HEK293 (cell line): ENCODE data around the gene PDE8B.

ENCODE experiments used
- CTCF ChIA-PET: fragments of 350-600 bp; formaldehyde crosslinking; extraction: SDS; loops from one replicate; lab custom pipeline; 2021; ENCODE audit warnings: antibody characterized with exemption; lab: Yijun Ruan, JAX
- POLR2A ChIA-PET: fragments of 300-600 bp; formaldehyde crosslinking; extraction: SDS; loops from one replicate; lab custom pipeline; 2020; ENCODE audit warnings: antibody characterized with exemption, inconsistent platforms; lab: Yijun Ruan, JAX
- H3K27ac ChIP-seq: fragments of 200-500 bp; sonication (Bioruptor generic); 2 replicates; pipeline ENCODE4 v1.5.1; 2014; ENCODE audit warnings: low read depth, low read length, control low read depth, inconsistent platforms; ENCODE audit errors: extremely low read depth
- H3K36me3 ChIP-seq, 2 experiments: fragments of 200-500 bp in 1 of 2; sonication (Bioruptor generic) in 1 of 2; 1 replicate in 1 of 2; 2 replicates in 1 of 2; pipeline ENCODE4 v1.5.1; 2014 to 2017; ENCODE audit warnings: inconsistent platforms in 2 of 2, low read length in 2 of 2; ENCODE audit not compliant: control insufficient read depth in 2 of 2, insufficient read depth in 1 of 2
- H3K4me1 ChIP-seq: fragments of 200-500 bp; sonication (Bioruptor generic); 2 replicates; pipeline ENCODE4 v1.5.1; 2014; ENCODE audit warnings: mild to moderate bottlenecking, low read length, inconsistent platforms; ENCODE audit not compliant: control insufficient read depth, insufficient read depth
- H3K4me3 ChIP-seq: 2 replicates; pipeline ENCODE4 v1.5.1; 2011; ENCODE audit warnings: low read depth, mild to moderate bottlenecking, control low read depth, low read length, moderate library complexity
- H3K9me3 ChIP-seq: fragments of 200-500 bp; sonication (Bioruptor generic); 2 replicates; pipeline ENCODE4 v1.5.1; 2014; ENCODE audit warnings: low read depth, low read length, inconsistent platforms; ENCODE audit not compliant: control insufficient read depth, insufficient read depth
- FEZF1 ChIP-seq: fragments of 450-650 bp; formaldehyde crosslinking; IDR thresholded peaks from 2 replicates; pipeline ENCODE4 v1.5.1; 2016; ENCODE audit warnings: missing biosample characterization, missing genetic modification characterization
- GFI1B ChIP-seq: fragments of 450-650 bp; formaldehyde crosslinking; IDR thresholded peaks from 2 replicates; pipeline ENCODE4 v1.5.1; 2016; ENCODE audit warnings: missing biosample characterization, missing genetic modification characterization
- GLI2 ChIP-seq: fragments of 450-650 bp; formaldehyde crosslinking; IDR thresholded peaks from 2 replicates; pipeline ENCODE4; 2017; ENCODE audit warnings: missing biosample characterization, missing genetic modification characterization, low read depth, borderline replicate concordance
- GLI4 ChIP-seq: fragments of 450-650 bp; formaldehyde crosslinking; IDR thresholded peaks from 2 replicates; pipeline ENCODE4 v1.5.1; 2016; ENCODE audit warnings: missing biosample characterization, missing genetic modification characterization
- KLF17 ChIP-seq: fragments of 450-650 bp; formaldehyde crosslinking; IDR thresholded peaks from 2 replicates; pipeline ENCODE4 v1.5.1; 2016; ENCODE audit warnings: missing biosample characterization, missing genetic modification characterization
- OVOL3 ChIP-seq: fragments of 450-650 bp; formaldehyde crosslinking; IDR thresholded peaks from 2 replicates; pipeline ENCODE4 v1.5.1; 2016; ENCODE audit warnings: missing biosample characterization, missing genetic modification characterization
- PRDM1 ChIP-seq: fragments of 450-650 bp; formaldehyde crosslinking; IDR thresholded peaks from 2 replicates; pipeline ENCODE4; 2016; ENCODE audit warnings: missing biosample characterization, missing genetic modification characterization
- ZNF133 ChIP-seq: fragments of 450-650 bp; formaldehyde crosslinking; IDR thresholded peaks from 2 replicates; pipeline ENCODE4 v1.5.1; 2016; ENCODE audit warnings: missing biosample characterization, missing genetic modification characterization
- ZNF157 ChIP-seq: fragments of 450-650 bp; formaldehyde crosslinking; IDR thresholded peaks from 2 replicates; pipeline ENCODE4 v1.5.1; 2016; ENCODE audit warnings: missing biosample characterization, missing genetic modification characterization
- ZNF214 ChIP-seq: fragments of 450-650 bp; formaldehyde crosslinking; IDR thresholded peaks from 2 replicates; pipeline ENCODE4 v1.5.1; 2017; ENCODE audit warnings: missing biosample characterization, mild to moderate bottlenecking, missing genetic modification characterization, borderline replicate concordance
- ZNF26 ChIP-seq: fragments of 450-650 bp; formaldehyde crosslinking; IDR thresholded peaks from 2 replicates; pipeline ENCODE4 v1.5.1; 2016; ENCODE audit warnings: missing biosample characterization, missing genetic modification characterization
- ZNF354C ChIP-seq: fragments of 450-650 bp; formaldehyde crosslinking; IDR thresholded peaks from 2 replicates; pipeline ENCODE4 v1.5.1; 2016; ENCODE audit warnings: missing biosample characterization, missing genetic modification characterization, low read depth, borderline replicate concordance
- ZNF366 ChIP-seq: fragments of 450-650 bp; formaldehyde crosslinking; conservative IDR thresholded peaks from 2 replicates; pipeline ENCODE4 v1.5.1; 2016; ENCODE audit warnings: missing biosample characterization, missing genetic modification characterization
- ZNF654 ChIP-seq: fragments of 450-650 bp; formaldehyde crosslinking; IDR thresholded peaks from 2 replicates; pipeline ENCODE4 v1.5.1; 2016; ENCODE audit warnings: low read depth, missing biosample characterization, missing genetic modification characterization
- ZNF701 ChIP-seq: fragments of 450-650 bp; formaldehyde crosslinking; IDR thresholded peaks from 2 replicates; pipeline ENCODE4 v1.5.1; 2016; ENCODE audit warnings: missing biosample characterization, missing genetic modification characterization
- ZNF768 ChIP-seq: fragments of 450-650 bp; formaldehyde crosslinking; IDR thresholded peaks from 2 replicates; pipeline ENCODE4 v1.5.1; 2018; ENCODE audit warnings: missing biosample characterization, mild to moderate bottlenecking, missing genetic modification characterization
- TF ChIP-seq, protein P1 (sequence below): fragments of 450-650 bp; formaldehyde crosslinking; IDR thresholded peaks from 2 replicates; pipeline ENCODE4 v1.5.1; 2016; ENCODE audit warnings: missing biosample characterization, missing genetic modification characterization
- TF ChIP-seq, protein P2 (sequence below): fragments of 450-650 bp; IDR thresholded peaks from 2 replicates; pipeline ENCODE4 v1.5.1; 2018; ENCODE audit warnings: missing biosample characterization, mild to moderate bottlenecking, missing genetic modification characterization
- TF ChIP-seq, protein P3 (sequence below): fragments of 450-650 bp; formaldehyde crosslinking; IDR thresholded peaks from 2 replicates; pipeline ENCODE4 v1.5.1; 2016; ENCODE audit warnings: missing biosample characterization, missing genetic modification characterization, borderline replicate concordance

PDE8B gene

GRCh38 chr5:77390795-77391194, 180.3 kb downstream of the PDE8B start:
- ChIA-PET POLR2A (no interaction called here), CTCF (interaction anchor here (0.7 kb wide), 2 partner anchors 247 to 261 kb away, joined by 3 read pairs; no protein-coding TSS in a partner anchor)
- H3K36me3 ChIP-seq = no peaks in the 10 kb centered on the region
- TF ChIP-seq GLI2 (tag by site-specific recombination) (no peak), PRDM1 (tag by site-specific recombination) (no peak), ZNF654 (tag by site-specific recombination) (no peak), OVOL3 (tag by site-specific recombination) (no peak), ZNF26 (tag by site-specific recombination) (no peak), FEZF1 (no peak), GLI4 (tag by site-specific recombination) (no peak), ZNF214 (no peak), ZNF133 (no peak), GFI1B (tag by site-specific recombination) (no peak), KLF17 (no peak), ZNF701 (tag by site-specific recombination) (no peak), ZNF768 (tag by site-specific recombination) (no peak), ZNF157 (no peak), ZNF354C (no peak), ZNF366 (tag by site-specific recombination) (no peak)
- TF ChIP-seq, protein P1, sequence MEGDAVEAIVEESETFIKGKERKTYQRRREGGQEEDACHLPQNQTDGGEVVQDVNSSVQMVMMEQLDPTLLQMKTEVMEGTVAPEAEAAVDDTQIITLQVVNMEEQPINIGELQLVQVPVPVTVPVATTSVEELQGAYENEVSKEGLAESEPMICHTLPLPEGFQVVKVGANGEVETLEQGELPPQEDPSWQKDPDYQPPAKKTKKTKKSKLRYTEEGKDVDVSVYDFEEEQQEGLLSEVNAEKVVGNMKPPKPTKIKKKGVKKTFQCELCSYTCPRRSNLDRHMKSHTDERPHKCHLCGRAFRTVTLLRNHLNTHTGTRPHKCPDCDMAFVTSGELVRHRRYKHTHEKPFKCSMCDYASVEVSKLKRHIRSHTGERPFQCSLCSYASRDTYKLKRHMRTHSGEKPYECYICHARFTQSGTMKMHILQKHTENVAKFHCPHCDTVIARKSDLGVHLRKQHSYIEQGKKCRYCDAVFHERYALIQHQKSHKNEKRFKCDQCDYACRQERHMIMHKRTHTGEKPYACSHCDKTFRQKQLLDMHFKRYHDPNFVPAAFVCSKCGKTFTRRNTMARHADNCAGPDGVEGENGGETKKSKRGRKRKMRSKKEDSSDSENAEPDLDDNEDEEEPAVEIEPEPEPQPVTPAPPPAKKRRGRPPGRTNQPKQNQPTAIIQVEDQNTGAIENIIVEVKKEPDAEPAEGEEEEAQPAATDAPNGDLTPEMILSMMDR = no peak
- TF ChIP-seq, protein P2, sequence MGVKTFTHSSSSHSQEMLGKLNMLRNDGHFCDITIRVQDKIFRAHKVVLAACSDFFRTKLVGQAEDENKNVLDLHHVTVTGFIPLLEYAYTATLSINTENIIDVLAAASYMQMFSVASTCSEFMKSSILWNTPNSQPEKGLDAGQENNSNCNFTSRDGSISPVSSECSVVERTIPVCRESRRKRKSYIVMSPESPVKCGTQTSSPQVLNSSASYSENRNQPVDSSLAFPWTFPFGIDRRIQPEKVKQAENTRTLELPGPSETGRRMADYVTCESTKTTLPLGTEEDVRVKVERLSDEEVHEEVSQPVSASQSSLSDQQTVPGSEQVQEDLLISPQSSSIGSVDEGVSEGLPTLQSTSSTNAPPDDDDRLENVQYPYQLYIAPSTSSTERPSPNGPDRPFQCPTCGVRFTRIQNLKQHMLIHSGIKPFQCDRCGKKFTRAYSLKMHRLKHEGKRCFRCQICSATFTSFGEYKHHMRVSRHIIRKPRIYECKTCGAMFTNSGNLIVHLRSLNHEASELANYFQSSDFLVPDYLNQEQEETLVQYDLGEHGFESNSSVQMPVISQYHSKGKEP (tag by site-specific recombination) = no peak
- TF ChIP-seq, protein P3, sequence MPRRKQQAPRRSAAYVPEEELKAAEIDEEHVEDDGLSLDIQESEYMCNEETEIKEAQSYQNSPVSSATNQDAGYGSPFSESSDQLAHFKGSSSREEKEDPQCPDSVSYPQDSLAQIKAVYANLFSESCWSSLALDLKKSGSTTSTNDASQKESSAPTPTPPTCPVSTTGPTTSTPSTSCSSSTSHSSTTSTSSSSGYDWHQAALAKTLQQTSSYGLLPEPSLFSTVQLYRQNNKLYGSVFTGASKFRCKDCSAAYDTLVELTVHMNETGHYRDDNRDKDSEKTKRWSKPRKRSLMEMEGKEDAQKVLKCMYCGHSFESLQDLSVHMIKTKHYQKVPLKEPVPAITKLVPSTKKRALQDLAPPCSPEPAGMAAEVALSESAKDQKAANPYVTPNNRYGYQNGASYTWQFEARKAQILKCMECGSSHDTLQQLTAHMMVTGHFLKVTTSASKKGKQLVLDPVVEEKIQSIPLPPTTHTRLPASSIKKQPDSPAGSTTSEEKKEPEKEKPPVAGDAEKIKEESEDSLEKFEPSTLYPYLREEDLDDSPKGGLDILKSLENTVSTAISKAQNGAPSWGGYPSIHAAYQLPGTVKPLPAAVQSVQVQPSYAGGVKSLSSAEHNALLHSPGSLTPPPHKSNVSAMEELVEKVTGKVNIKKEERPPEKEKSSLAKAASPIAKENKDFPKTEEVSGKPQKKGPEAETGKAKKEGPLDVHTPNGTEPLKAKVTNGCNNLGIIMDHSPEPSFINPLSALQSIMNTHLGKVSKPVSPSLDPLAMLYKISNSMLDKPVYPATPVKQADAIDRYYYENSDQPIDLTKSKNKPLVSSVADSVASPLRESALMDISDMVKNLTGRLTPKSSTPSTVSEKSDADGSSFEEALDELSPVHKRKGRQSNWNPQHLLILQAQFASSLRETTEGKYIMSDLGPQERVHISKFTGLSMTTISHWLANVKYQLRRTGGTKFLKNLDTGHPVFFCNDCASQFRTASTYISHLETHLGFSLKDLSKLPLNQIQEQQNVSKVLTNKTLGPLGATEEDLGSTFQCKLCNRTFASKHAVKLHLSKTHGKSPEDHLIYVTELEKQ (tag by site-specific recombination) = no peak
- no peak overlapping the region for H3K27ac ChIP-seq
- no peak overlapping the region for H3K4me3 ChIP-seq
- H3K4me1 ChIP-seq = no peaks in the 10 kb centered on the region
- no peaks in the 10 kb centered on the region for H3K9me3 ChIP-seq
